ENCODE measurements around the gene TEX13C. TPM values are rescaled to one million over a fixed set of nuclear protein-coding genes. Genes with fewer than 3 reads are reported as not detected.

The TEX13C gene
- total and polyA plus RNA-seq, 2 of the 8 experiments (the other 6 are each of a cell fraction or from before 2014, with no cell fraction given) = 0.03 to 0.09 TPM

DNA sequence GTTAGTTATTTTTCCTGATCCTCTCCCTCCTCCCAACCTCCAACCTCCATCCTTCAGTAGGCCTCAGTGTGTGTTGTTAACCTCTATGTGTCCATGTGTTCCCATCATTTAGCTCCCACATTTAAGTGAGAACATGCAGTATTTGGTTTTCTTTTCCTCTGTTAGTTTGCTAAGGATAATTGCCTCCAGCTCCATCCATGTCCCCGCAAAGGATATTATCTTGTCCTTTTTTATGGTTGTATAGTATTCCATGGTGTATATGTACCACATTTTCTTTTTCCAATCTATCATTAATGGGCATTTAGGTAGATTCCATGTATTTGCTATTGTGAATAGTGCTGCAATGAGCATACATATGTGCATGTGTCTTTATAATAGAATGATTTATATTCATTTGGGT lies 54.5 kb downstream of the TEX13C start (continued):
- no peak for TF ChIP-seq EP300 (IDR thresholded peaks at IDR 0.05; ENCODE audit: borderline replicate concordance in 1 of 2, low read depth in 2 of 2, low read length in 2 of 2)

All from H1 (cell line).